Endodermal cell (in vitro differentiated cells): ENCODE measurements around the gene FAM107B. TPM values are rescaled to one million over a fixed set of nuclear protein-coding genes. Genes with fewer than 3 reads are reported as not detected.
A peak's percentile ranks its signal among the peaks of the same experiment; 100 is the strongest.

Experiments
- DNase-seq: peaks from one replicate; pipeline ENCODE4 v3.0.0-alpha.2; 2017
- H3K27ac ChIP-seq: 2 replicates; pipeline ENCODE4 v1.5.1; 2013; ENCODE audit warnings: mild to moderate bottlenecking, low read depth, low read length, moderate library complexity
- H3K27me3 ChIP-seq: 2 replicates; pipeline ENCODE4 v1.6.1; 2013; ENCODE audit warnings: mild to moderate bottlenecking, low read length, moderate library complexity; ENCODE audit not compliant: insufficient read depth, control insufficient read depth, poor library complexity, severe bottlenecking
- H3K36me3 ChIP-seq: 2 replicates; pipeline ENCODE4 v1.7.0; 2013; ENCODE audit warnings: mild to moderate bottlenecking, low read length, moderate library complexity; ENCODE audit not compliant: control insufficient read depth, insufficient read depth
- H3K4me1 ChIP-seq: one replicate; pipeline ENCODE4 v1.7.0; 2013; ENCODE audit warnings: low read length; ENCODE audit not compliant: control insufficient read depth, insufficient read depth
- H3K4me3 ChIP-seq: 2 replicates; pipeline ENCODE4 v1.5.1; 2013; ENCODE audit warnings: mild to moderate bottlenecking, low read length, moderate library complexity
- H3K9ac ChIP-seq: 2 replicates; pipeline ENCODE4 v1.6.1; 2013; ENCODE audit warnings: mild to moderate bottlenecking, low read length, moderate library complexity; ENCODE audit not compliant: poor library complexity, severe bottlenecking; ENCODE audit errors: extremely low read depth
- H3K9me3 ChIP-seq: 2 replicates; pipeline ENCODE4 v1.6.1; 2013; ENCODE audit warnings: mild to moderate bottlenecking, low read length, moderate library complexity; ENCODE audit not compliant: control insufficient read depth
- H3K27ac Mint-ChIP-seq: 2 replicates; pipeline ENCODE4 v1.8.0; 2020; ENCODE audit warnings: mixed read lengths
- H3K27me3 Mint-ChIP-seq: 2 replicates; pipeline ENCODE4 v1.8.0; 2021; ENCODE audit warnings: mild to moderate bottlenecking, mixed read lengths; ENCODE audit not compliant: insufficient read depth
- H3K36me3 Mint-ChIP-seq: 2 replicates; pipeline ENCODE4 v1.8.0; 2020; ENCODE audit warnings: low read depth, mixed read lengths
- H3K4me1 Mint-ChIP-seq: 2 replicates; pipeline ENCODE4 v1.8.0; 2020; ENCODE audit warnings: mixed read lengths
- H3K4me3 Mint-ChIP-seq: 2 replicates; pipeline ENCODE4 v1.8.0; 2020; ENCODE audit warnings: mild to moderate bottlenecking, moderate library complexity, mixed read lengths
- H3K9me3 Mint-ChIP-seq: 2 replicates; pipeline ENCODE4 v1.8.0; 2020; ENCODE audit warnings: mild to moderate bottlenecking, mixed read lengths
- CTCF ChIP-seq: fragments of 200-600 bp; sonication (generic); conservative IDR thresholded peaks from 2 replicates; pipeline ENCODE4 v1.5.0; 2021; ENCODE audit warnings: antibody characterized with exemption, mild to moderate bottlenecking
- WGBS, 2 experiments: methylation state at CpG; one replicate each; pipeline versions ENCODE4 v1.1.5 to v1.1.7; 2013; ENCODE audit warnings: missing lambda C conversion rate in 2 of 2, mixed read lengths in 1 of 2; ENCODE audit not compliant: insufficient coverage in 1 of 2, insufficient read length in 1 of 2; 5-methylcytosine and 5-hydroxymethylcytosine counted together
- total RNA-seq, 2 donors: library from RNA; stranded (reverse); fragmentation: NEBNext Ultra II Directional in 1 of 2; extraction: Animal tissue kit (Norgen Biotek cat#: 25700) in 1 of 2; gene quantifications; 2 replicates in 1 of 2; 3 replicates in 1 of 2; pipeline ENCODE4 v1.2.1, GENCODE V29; 2021

The FAM107B gene
- total RNA-seq, 2 donors from 2014 or later, result 16.0 to 24.0 TPM

GRCh38 chr10:14770927-14771326 lies 3.8 kb downstream of the FAM107B start:
- peaks cover 6% of the 10 kb centered on the region for H3K27me3 ChIP-seq
- H3K9me3 ChIP-seq, result no peaks in the 10 kb centered on the region
- Mint-ChIP-seq H3K4me3 (no peak overlapping the region), H3K36me3 (no peaks in the 10 kb centered on the region), H3K27ac (no peak overlapping the region), H3K9me3 (no peaks in the 10 kb centered on the region), H3K4me1 (no peaks in the 10 kb centered on the region), H3K27me3 (peaks cover 12% of the 10 kb centered on the region)
- no peak for TF ChIP-seq CTCF
- H3K27ac ChIP-seq, result no peak overlapping the region
- no peaks in the 10 kb centered on the region for H3K36me3 ChIP-seq
- H3K9ac ChIP-seq, result no peak overlapping the region
- no peak for DNase-seq
- 93% methylated on average over 2 of the region's 2 CpGs; no CpG with 5 or more reads in 1 of the 2 experiments for WGBS, 2 experiments
- no peaks in the 10 kb centered on the region for H3K4me1 ChIP-seq
- no peak overlapping the region for H3K4me3 ChIP-seq

DNA sequence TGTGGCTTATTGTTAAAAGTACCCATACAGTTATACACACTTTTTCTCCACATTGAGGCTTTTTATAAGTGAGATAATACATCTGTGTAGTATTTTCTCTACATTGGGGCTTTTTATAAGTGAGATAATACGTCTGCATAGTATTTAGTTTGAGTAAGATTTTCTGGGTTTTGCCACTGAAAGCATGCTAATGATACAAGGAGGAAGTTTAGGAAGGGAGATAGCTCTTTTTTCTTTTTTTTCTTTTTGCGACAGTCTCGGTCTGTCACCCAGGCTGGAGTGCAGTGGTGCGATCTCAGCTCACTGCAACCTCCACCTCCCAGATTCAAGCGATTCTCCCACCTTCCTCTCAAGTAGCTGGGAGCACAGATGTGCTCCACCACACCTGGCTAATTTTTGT lies 13.3 kb downstream of the FAM107B start:
- Histone ChIP-seq H3K36me3 (no peaks in the 10 kb centered on the region), H3K27ac (no peak overlapping the region), H3K27me3 (peaks cover 25% of the 10 kb centered on the region), H3K4me3 (no peak overlapping the region), H3K4me1 (no peaks in the 10 kb centered on the region), H3K9ac (no peak overlapping the region), H3K9me3 (no peaks in the 10 kb centered on the region)
- Mint-ChIP-seq H3K27ac (no peak overlapping the region), H3K9me3 (peaks cover 4% of the 10 kb centered on the region), H3K36me3 (no peaks in the 10 kb centered on the region), H3K27me3 (peaks cover 10% of the 10 kb centered on the region), H3K4me3 (no peak overlapping the region), H3K4me1 (no peaks in the 10 kb centered on the region)
- no peak for TF ChIP-seq CTCF
- no peak for DNase-seq
- WGBS, 2 experiments, result 84 to 90% methylated on average over 4 to 5 of the region's 5 CpGs

- peaks cover 32% of the 10 kb centered on the region for H3K27me3 ChIP-seq
- no peaks in the 10 kb centered on the region for H3K9me3 ChIP-seq
- Mint-ChIP-seq H3K4me1 (no peaks in the 10 kb centered on the region), H3K36me3 (no peaks in the 10 kb centered on the region), H3K4me3 (no peak overlapping the region), H3K9me3 (peaks cover 4% of the 10 kb centered on the region), H3K27ac (no peak overlapping the region), H3K27me3 (peaks cover 18% of the 10 kb centered on the region)
- H3K27ac ChIP-seq, result no peak overlapping the region
- no peak overlapping the region for H3K4me3 ChIP-seq
- no peak overlapping the region for H3K9ac ChIP-seq
- 93 to 100% methylated on average over 3 to 8 of the region's 8 CpGs for WGBS, 2 experiments
- no peaks in the 10 kb centered on the region for H3K4me1 ChIP-seq
- peak; percentile 48 for TF ChIP-seq CTCF
- no peak for DNase-seq
- H3K36me3 ChIP-seq, result no peaks in the 10 kb centered on the region
These were observed 15.6 kb downstream of the FAM107B start for GRCh38 chr10:14758994-14759664.
